Measurements from ENCODE around the gene RAPGEF5.

RAPGEF5 gene

DNA sequence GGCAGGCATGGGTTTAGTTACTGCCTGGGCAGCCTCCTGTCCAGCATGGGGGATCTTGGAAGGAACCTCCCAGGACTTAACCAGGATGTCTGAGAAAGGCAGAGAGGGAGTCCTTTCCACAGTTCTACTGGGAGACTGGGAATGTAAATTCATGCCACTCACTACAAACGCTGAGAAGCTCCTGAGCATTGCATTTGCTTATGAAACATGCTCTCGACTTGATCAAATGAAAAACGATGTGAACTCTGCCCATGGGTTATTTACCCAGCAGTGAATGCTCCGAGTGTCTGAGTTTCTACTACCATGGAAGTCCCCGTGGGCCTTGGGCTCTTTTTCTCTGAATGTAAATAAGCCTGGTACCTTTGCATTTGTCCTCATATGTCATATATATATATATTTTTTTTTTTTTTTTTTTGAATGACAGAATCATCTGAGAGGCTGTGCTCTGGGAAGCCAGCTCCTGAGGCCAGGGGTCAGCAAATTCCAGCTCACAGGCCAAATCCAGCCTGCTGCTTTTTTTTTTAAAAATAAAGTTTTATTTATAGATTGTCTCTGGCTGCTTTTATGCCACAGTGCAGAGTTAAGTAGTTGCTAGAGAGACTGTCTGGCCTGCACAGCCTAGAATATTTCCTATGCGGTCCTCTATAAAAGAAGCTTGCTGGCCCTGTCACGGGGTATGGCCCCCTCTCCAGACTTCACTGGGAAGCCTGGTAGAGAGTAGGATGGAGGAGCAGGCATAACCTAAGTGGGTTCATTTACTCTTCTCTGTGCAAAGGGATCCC lies 21.4 kb upstream of the RAPGEF5 start:
- no peak for DNase-seq

- DNase-seq = no peak
Observed at GRCh38 chr7:22377703-22378102, 20.7 kb upstream of the RAPGEF5 start.

GRCh38 chr7:22375359-22376048 lies 18.6 kb upstream of the RAPGEF5 start:
- no peak for DNase-seq

- no peak for DNase-seq
Observed at GRCh38 chr7:22373911-22374310, 17.0 kb upstream of the RAPGEF5 start.

DNA sequence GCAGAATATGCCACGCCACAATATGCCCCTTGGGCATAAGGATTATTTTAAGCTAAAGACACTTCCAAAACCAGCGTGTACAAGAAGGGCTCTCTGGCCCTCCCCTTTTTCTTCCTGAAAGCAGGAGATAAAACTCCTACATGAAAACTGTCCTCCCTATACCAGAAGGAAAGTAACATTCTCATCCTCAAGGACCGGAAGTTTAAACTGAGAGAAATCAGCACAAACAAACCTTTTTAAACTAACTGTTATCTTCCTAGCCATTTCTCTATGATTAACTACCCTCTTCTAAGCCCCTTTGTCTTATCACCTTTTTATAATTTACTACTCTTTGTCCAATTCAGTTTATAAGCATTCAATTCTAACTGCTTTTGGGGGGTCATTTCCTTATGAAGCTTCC lies 16.4 kb upstream of the RAPGEF5 start:
- no peak for DNase-seq

GRCh38 chr7:22372863-22373262 lies 15.9 kb upstream of the RAPGEF5 start:
- DNase-seq = no peak

GRCh38 chr7:22371878-22372277 lies 14.9 kb upstream of the RAPGEF5 start:
- no peak for DNase-seq

DNA sequence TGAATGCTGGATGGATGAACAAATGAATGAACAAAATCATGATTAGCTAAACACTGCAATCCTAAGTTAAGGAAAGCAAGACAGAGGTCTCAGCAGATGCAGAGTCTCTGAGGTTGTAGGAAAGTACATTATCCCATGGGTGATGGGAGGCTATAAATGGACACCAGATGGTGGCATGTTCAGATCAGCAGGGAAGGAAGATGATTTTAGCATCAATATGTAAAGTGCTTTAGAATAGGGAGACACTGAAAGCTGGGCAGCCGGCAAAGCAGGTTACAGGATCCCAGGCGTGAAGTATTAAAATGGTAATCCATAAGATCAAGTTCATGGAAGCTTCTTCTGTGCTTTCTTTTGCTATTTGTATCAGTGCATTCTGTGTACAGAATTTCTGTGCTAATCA lies 7.9 kb upstream of the RAPGEF5 start:
- no peak for DNase-seq

DNA sequence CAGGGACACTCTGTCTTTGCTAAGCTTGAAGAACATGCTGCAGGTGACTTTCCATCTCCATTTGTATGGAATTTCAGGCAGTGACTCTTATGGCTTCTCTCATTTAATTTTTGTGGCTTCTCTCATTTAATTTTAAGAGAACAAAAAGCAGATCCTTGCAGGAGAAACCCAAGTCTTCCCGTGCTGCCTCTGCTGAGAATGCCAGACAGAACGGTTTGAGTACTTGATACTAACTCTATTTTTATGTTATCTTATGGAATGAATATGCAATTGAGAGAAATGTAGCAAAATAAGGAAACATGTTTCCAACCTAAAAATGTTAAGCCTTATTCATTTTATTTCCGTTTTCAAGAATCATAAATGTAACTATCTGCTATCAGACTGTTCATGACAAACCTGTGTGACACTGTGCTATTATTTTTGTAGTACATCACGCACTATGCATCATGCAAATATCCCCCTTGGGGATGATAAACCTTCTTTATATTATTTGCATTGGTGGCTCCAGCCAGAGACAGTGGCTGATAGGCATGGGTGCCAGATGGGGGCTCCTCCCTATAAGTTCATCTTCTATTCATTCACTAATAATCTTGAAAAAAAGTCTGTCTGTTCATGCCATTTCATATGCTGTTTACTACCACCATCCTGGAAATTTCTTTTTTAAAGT lies 6.9 kb upstream of the RAPGEF5 start:
- DNase-seq = no peak

DNA sequence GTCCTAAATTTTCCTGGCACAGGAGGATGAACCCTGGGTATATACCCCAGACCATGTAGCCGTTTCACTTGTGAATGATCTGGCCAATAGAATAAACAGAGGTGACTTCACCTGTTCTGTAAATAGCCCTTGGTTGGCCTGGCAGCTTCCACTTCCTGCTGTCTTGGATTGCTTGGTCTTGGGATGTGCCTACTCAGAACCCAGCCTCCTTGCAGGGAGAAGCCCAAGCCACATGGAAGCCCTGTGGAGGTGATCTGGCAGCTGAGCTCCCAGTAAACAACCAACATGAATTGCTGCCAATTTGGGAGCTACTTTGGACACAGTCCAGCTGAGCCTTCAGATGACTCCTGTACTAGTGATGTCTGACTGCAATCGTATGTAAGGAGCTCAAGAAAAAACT lies 4.8 kb upstream of the RAPGEF5 start:
- DNase-seq = no peak

- DNase-seq = no peak
Observed at GRCh38 chr7:22361320-22361719, 4.4 kb upstream of the RAPGEF5 start.

DNA sequence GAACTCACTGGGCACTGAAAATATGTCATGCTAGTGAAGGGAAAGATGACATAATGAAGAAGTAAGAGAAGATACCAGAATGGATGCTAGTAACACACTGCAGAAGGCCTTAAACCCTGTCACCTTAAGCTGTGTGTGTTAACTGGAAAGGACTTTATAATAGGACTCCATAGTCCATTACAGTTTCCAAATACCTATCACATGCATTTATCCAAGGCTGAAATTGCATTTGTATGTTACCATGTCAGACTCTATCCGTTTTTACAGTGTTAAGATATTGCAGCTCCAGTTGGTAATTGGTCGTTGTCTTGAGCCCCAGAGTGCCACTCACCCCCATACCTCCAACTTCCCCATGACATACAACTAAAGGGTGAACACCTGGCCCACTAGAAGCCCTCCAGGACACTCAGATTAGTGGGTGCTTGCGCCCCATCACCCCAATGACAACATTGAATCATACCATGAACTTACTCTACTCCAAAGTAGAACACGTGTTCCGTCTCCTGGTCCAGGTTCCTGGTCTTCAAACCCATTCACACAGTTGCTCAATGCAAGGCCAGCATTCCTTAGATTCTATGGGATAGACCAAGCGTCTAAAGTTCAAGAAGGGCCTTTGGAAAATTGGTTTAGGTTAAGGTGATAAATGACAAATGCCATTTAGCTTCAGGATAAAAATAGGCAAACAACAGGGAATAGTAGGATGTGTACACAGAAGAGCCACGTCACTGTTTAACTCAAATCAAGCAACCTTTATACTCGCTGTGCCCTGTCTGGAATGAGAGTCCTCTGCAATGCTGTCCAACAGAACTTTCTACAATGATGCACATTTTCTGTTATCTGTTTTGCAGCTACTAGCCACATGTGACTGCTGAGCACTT lies 2.1 kb upstream of the RAPGEF5 start:
- DNase-seq = no peak

- DNase-seq = no peak
Observed at GRCh38 chr7:22357311-22358175, 589 bp upstream of the RAPGEF5 start.

DNA sequence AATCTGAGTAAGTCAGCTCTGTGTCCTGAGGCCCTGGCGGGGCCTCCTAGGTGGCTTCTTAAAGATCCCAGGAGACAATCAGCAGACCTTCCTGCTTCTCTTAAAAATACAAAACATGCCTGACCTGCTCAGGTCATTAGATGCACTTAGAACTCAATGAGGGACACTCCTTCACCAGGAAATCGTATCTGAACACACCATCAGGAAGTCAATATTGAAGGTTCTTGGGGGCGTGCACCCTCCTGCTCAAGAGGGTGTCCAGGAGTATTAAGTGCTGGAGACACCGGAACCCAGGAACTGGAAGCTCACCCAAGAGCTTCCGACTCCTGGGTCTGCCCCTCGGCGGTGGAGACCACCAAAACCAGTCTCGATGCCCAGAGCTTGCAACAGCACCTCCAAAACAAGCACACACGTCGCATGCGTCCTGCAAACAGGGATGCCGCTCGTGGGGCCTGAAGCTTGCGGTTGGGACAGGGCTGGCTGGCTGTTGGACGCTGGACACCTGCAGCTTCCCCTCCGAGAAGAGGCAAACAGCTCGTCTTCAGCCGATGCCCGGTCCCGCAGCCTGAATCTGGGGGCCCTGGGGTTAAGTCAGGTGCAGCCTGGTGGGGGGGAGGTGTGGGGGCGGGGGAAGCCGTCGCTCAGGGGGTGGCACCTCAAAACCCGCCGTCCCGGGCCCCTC lies 803 bp downstream of the RAPGEF5 start:
- no peak for DNase-seq

DNA sequence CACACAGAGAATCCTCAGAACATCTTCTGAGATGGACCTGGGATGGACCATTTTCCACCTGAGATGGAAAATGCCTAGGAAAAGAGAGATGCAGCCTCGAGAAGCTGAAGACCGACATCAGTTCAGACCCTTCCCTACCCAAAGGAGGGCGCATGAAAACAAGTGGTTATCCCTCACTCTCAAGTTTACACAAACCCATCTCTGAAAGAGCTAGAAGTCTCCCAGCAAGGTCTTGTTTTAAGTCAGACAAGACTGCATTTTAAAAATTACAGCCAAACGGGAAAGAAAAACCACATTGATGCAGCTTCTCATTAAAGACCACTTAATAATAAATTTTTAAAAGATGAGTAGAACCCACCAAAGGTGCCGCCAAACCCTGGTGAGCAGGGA lies 1.3 kb downstream of the RAPGEF5 start:
- no peak for DNase-seq

GRCh38 chr7:22354462-22354861 lies 2.5 kb downstream of the RAPGEF5 start:
- DNase-seq = no peak

DNA sequence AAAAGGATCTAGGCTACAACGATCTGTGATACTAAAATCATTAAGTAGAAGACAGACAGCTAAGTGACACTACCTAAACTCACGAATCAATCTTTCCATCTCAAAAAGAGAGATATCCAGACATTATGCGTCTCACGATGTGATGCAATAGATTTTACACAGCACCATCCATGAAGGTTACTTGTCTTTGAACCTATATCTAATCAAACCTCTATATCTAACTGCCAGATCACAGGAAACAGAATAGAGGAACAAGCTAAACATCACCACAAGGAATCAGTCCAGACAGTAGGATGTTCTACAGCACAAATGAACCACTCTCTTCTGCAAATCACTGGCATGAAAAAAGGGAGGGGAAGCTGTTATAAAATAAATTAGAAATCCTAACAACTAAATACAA lies 4.1 kb downstream of the RAPGEF5 start:
- DNase-seq = no peak

GRCh38 chr7:22351878-22352277 lies 5.1 kb downstream of the RAPGEF5 start:
- no peak for DNase-seq

- no peak for DNase-seq
Observed at GRCh38 chr7:22351329-22351692, 5.6 kb downstream of the RAPGEF5 start.

GRCh38 chr7:22350466-22351328 lies 6.3 kb downstream of the RAPGEF5 start:
- no peak for DNase-seq

- DNase-seq = no peak
Observed at GRCh38 chr7:22348379-22348778, 8.6 kb downstream of the RAPGEF5 start.
